ENCODE data around the gene XRCC1.

DNA sequence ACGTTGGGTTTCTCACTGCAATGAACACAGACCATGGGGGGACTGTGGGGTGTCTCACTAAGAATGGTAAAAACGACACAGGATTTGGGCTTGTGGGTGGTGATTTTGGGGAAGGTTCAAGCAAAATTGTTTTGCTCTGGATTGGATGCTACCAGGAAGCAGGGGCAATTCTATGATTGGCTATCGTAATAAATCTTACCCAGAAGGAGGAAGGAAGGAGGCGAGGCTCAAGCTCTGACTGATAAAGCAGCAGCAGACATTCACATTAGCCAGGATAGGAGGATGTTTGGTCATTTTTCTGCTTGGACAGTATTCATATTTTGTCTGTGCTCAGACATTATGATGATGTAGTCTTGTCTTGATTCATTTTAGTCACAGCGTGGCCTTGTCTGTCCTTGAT, 22.5 kb upstream of the XRCC1 start:
- TF ChIP-seq, protein P1, sequence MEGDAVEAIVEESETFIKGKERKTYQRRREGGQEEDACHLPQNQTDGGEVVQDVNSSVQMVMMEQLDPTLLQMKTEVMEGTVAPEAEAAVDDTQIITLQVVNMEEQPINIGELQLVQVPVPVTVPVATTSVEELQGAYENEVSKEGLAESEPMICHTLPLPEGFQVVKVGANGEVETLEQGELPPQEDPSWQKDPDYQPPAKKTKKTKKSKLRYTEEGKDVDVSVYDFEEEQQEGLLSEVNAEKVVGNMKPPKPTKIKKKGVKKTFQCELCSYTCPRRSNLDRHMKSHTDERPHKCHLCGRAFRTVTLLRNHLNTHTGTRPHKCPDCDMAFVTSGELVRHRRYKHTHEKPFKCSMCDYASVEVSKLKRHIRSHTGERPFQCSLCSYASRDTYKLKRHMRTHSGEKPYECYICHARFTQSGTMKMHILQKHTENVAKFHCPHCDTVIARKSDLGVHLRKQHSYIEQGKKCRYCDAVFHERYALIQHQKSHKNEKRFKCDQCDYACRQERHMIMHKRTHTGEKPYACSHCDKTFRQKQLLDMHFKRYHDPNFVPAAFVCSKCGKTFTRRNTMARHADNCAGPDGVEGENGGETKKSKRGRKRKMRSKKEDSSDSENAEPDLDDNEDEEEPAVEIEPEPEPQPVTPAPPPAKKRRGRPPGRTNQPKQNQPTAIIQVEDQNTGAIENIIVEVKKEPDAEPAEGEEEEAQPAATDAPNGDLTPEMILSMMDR (IDR thresholded peaks at IDR 0.05; ENCODE audit: poor library complexity, severe bottlenecking): no peak
- TF ChIP-seq, protein P2, sequence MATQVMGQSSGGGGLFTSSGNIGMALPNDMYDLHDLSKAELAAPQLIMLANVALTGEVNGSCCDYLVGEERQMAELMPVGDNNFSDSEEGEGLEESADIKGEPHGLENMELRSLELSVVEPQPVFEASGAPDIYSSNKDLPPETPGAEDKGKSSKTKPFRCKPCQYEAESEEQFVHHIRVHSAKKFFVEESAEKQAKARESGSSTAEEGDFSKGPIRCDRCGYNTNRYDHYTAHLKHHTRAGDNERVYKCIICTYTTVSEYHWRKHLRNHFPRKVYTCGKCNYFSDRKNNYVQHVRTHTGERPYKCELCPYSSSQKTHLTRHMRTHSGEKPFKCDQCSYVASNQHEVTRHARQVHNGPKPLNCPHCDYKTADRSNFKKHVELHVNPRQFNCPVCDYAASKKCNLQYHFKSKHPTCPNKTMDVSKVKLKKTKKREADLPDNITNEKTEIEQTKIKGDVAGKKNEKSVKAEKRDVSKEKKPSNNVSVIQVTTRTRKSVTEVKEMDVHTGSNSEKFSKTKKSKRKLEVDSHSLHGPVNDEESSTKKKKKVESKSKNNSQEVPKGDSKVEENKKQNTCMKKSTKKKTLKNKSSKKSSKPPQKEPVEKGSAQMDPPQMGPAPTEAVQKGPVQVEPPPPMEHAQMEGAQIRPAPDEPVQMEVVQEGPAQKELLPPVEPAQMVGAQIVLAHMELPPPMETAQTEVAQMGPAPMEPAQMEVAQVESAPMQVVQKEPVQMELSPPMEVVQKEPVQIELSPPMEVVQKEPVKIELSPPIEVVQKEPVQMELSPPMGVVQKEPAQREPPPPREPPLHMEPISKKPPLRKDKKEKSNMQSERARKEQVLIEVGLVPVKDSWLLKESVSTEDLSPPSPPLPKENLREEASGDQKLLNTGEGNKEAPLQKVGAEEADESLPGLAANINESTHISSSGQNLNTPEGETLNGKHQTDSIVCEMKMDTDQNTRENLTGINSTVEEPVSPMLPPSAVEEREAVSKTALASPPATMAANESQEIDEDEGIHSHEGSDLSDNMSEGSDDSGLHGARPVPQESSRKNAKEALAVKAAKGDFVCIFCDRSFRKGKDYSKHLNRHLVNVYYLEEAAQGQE (IDR thresholded peaks at IDR 0.05; ENCODE audit: borderline replicate concordance): no peak
- no peak for TF ChIP-seq POLR2AphosphoS5 (IDR thresholded peaks at IDR 0.05)

All from neural cell (in vitro differentiated cells).